Subcutaneous abdominal adipose tissue (tissue), 5 donors: Measurements from ENCODE around the gene ZFP36L1.

Experiments used
- H3K27ac ChIP-seq: one replicate; pipeline ENCODE4 v1.7.0; 2013; ENCODE audit warnings: low read depth, mild to moderate bottlenecking, inconsistent platforms, low read length, moderate library complexity
- H3K27me3 ChIP-seq, 5 donors: one replicate each; pipeline ENCODE4 v1.7.0; 2013; ENCODE audit warnings: low read length in 5 of 5, inconsistent platforms in 1 of 5; ENCODE audit not compliant: control insufficient read depth in 5 of 5, insufficient read depth in 4 of 5
- H3K36me3 ChIP-seq, 5 donors: one replicate each; pipeline ENCODE4 v1.7.0; 2013; ENCODE audit warnings: low read length in 5 of 5; ENCODE audit not compliant: control insufficient read depth in 5 of 5, insufficient read depth in 5 of 5
- H3K4me1 ChIP-seq, 5 donors: one replicate each; pipeline ENCODE4 v1.7.0; 2013; ENCODE audit warnings: low read length in 5 of 5, mild to moderate bottlenecking in 3 of 5, moderate library complexity in 1 of 5; ENCODE audit not compliant: control insufficient read depth in 5 of 5, insufficient read depth in 5 of 5
- H3K4me3 ChIP-seq, 5 donors: one replicate each; pipeline ENCODE4 v1.7.0; 2013; ENCODE audit warnings: low read length in 5 of 5, low read depth in 1 of 5
- H3K9ac ChIP-seq, 5 donors: one replicate each; pipeline ENCODE4 v1.7.0; 2013; ENCODE audit warnings: low read length in 5 of 5, mild to moderate bottlenecking in 4 of 5, moderate library complexity in 3 of 5
- H3K9me3 ChIP-seq, 5 donors: one replicate each; pipeline ENCODE4 v1.7.0; 2013; ENCODE audit warnings: low read length in 5 of 5; ENCODE audit not compliant: control insufficient read depth in 5 of 5
- donor health status: healthy.
- donor health status: healthy.
- donor health status: healthy.
- donor health status: healthy.
- donor health status: healthy.

Gene ZFP36L1

GRCh38 chr14:68816943-68817430, 24.1 kb upstream of the ZFP36L1 start:
- Histone ChIP-seq H3K9me3 (no peaks in the 10 kb centered on the region), H3K4me3 (peak overlapping the region; percentile 43 to 69 (median 48)), H3K27ac (peak overlapping the region; percentile 97), H3K36me3 (no peaks in the 10 kb centered on the region), H3K4me1 (peaks cover 5 to 55% (median 42%) of the 10 kb centered on the region in 5 donors), H3K9ac (peak overlapping the region in 4 of 5 donors; percentile 75 to 84 (median 76)), H3K27me3 (no peaks in the 10 kb centered on the region)

GRCh38 chr14:68816183-68816942, 23.5 kb upstream of the ZFP36L1 start:
- Histone ChIP-seq H3K9me3 (no peaks in the 10 kb centered on the region), H3K4me3 (peak overlapping the region; percentile 43 to 69 (median 60))

GRCh38 chr14:68815298-68816182, 22.7 kb upstream of the ZFP36L1 start:
- Histone ChIP-seq H3K36me3 (no peaks in the 10 kb centered on the region), H3K9me3 (no peaks in the 10 kb centered on the region), H3K4me1 (peaks cover 5 to 59% (median 46%) of the 10 kb centered on the region in 5 donors), H3K27me3 (no peaks in the 10 kb centered on the region), H3K4me3 (peak overlapping the region; percentile 42 to 65 (median 48)), H3K27ac (peak overlapping the region; percentile 97), H3K9ac (peak overlapping the region; percentile 59 to 84 (median 75))

More at GRCh38 chr14:68816183-68816942, 23.5 kb upstream of the ZFP36L1 start:
- Histone ChIP-seq H3K9ac (peak overlapping the region in 4 of 5 donors; percentile 75 to 84 (median 76)), H3K4me1 (peaks cover 5 to 55% (median 42%) of the 10 kb centered on the region in 5 donors), H3K27me3 (no peaks in the 10 kb centered on the region), H3K36me3 (no peaks in the 10 kb centered on the region), H3K27ac (peak overlapping the region; percentile 97)

GRCh38 chr14:68814539-68815297, 21.9 kb upstream of the ZFP36L1 start:
- Histone ChIP-seq H3K4me1 (peaks cover 5 to 59% (median 46%) of the 10 kb centered on the region in 5 donors), H3K9ac (peak overlapping the region; percentile 21 to 77 (median 59)), H3K4me3 (peak overlapping the region; percentile 14 to 65 (median 41)), H3K9me3 (no peaks in the 10 kb centered on the region), H3K27me3 (no peaks in the 10 kb centered on the region), H3K27ac (peak overlapping the region; percentile 97), H3K36me3 (no peaks in the 10 kb centered on the region)

- H3K9me3 ChIP-seq = no peaks in the 10 kb centered on the region
- peak overlapping the region; percentile 97 for H3K27ac ChIP-seq
- H3K9ac ChIP-seq = peak overlapping the region in 4 of 5 donors; percentile 21 to 77 (median 53)
- no peaks in the 10 kb centered on the region for H3K27me3 ChIP-seq
- peak overlapping the region; percentile 14 to 65 (median 36) for H3K4me3 ChIP-seq
- peaks cover 5 to 60% (median 46%) of the 10 kb centered on the region in 5 donors for H3K4me1 ChIP-seq
- H3K36me3 ChIP-seq = no peaks in the 10 kb centered on the region
Observed at GRCh38 chr14:68814238-68814538, 21.3 kb upstream of the ZFP36L1 start.

GRCh38 chr14:68813318-68813838, 20.5 kb upstream of the ZFP36L1 start:
- no peaks in the 10 kb centered on the region for H3K9me3 ChIP-seq
- peaks cover 5 to 63% (median 51%) of the 10 kb centered on the region in 5 donors for H3K4me1 ChIP-seq
- H3K9ac ChIP-seq = no peak overlapping the region
- H3K36me3 ChIP-seq = no peaks in the 10 kb centered on the region
- peak overlapping the region in 1 of 5 donors; percentile 31 for H3K4me3 ChIP-seq
- H3K27me3 ChIP-seq = no peaks in the 10 kb centered on the region
- peak overlapping the region; percentile 97 for H3K27ac ChIP-seq

GRCh38 chr14:68811171-68811570, 18.3 kb upstream of the ZFP36L1 start:
- Histone ChIP-seq H3K27me3 (no peaks in the 10 kb centered on the region), H3K4me3 (no peak overlapping the region), H3K36me3 (no peaks in the 10 kb centered on the region), H3K9ac (no peak overlapping the region), H3K9me3 (no peaks in the 10 kb centered on the region), H3K4me1 (peaks cover 9 to 68% (median 63%) of the 10 kb centered on the region in 5 donors), H3K27ac (no peak overlapping the region)

GRCh38 chr14:68810173-68811153, 17.6 kb upstream of the ZFP36L1 start:
- Histone ChIP-seq H3K27ac (no peak overlapping the region), H3K4me1 (peaks cover 7 to 61% (median 58%) of the 10 kb centered on the region in 5 donors), H3K36me3 (no peaks in the 10 kb centered on the region), H3K9me3 (no peaks in the 10 kb centered on the region), H3K4me3 (no peak overlapping the region), H3K27me3 (no peaks in the 10 kb centered on the region), H3K9ac (no peak overlapping the region)
